Measurements from ENCODE around the gene PLXNA4. TPM values are rescaled to one million over a fixed set of nuclear protein-coding genes. Genes with fewer than 3 reads are reported as not detected.

The PLXNA4 gene
- total and polyA plus RNA-seq, 2 experiments from 2014 or later: 0.08 to 0.80 TPM

- TF ChIP-seq ZNF462 (CRISPR knock-in tag; IDR thresholded peaks at IDR 0.05) (no peak), CTCF (conservative IDR thresholded peaks at IDR 0.05; ENCODE audit: low read depth in 2 of 2) (no peak), STAT1 (IDR thresholded peaks at IDR 0.05; ENCODE audit: unreplicated experiment) (no peak), ZNF331 (CRISPR knock-in tag; IDR thresholded peaks at IDR 0.05; ENCODE audit: low read depth) (no peak), ETS1 (IDR thresholded peaks at IDR 0.05) (no peak), NANOG (IDR thresholded peaks at IDR 0.05; ENCODE audit: borderline replicate concordance) (no peak), ZNF114 (CRISPR knock-in tag; IDR thresholded peaks at IDR 0.05) (no peak), EZH2phosphoT487 (IDR thresholded peaks at IDR 0.05; ENCODE audit: unreplicated experiment) (no peak), JUNB (IDR thresholded peaks at IDR 0.05; ENCODE audit: unreplicated experiment) (no peak)
These were observed 471.2 kb downstream of the PLXNA4 start (continued) for GRCh38 chr7:132105096-132105495.

Data from GM23338 (cell line).